GM12875 (cell line): Measurements from ENCODE around the gene RHEX.

ENCODE experiments used
- H3K4me3 ChIP-seq: one replicate; pipeline ENCODE4 v1.5.1; 2011; ENCODE audit warnings: low read depth, low read length, control low read depth
- TF ChIP-seq, protein P1 (sequence below): IDR thresholded peaks from 2 replicates; pipeline ENCODE4 v1.5.1; 2011; ENCODE audit warnings: low read depth, mild to moderate bottlenecking, control low read depth, inconsistent platforms, low read length, moderate library complexity, borderline replicate concordance; ENCODE audit not compliant: insufficient read depth

The RHEX gene

DNA sequence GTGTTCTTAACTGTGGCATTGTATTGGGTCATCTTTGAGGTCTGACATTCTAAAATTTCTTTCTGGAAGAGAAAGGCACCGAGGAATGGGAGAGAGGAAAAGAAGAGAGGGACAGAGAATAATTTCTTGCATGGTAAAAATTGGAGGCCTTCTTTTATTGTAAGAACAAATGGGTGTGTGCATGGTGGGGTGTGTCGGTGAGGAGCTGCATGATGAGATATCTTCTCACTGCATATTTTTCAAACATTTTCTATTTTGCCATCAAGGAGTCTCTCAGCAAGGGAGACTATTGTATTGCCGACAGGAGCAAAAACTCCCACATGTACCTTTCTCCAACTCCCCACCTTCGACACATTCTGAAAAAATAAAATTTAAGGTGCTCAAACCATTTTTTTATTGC lies 22.8 kb upstream of the RHEX start:
- TF ChIP-seq, protein P1, sequence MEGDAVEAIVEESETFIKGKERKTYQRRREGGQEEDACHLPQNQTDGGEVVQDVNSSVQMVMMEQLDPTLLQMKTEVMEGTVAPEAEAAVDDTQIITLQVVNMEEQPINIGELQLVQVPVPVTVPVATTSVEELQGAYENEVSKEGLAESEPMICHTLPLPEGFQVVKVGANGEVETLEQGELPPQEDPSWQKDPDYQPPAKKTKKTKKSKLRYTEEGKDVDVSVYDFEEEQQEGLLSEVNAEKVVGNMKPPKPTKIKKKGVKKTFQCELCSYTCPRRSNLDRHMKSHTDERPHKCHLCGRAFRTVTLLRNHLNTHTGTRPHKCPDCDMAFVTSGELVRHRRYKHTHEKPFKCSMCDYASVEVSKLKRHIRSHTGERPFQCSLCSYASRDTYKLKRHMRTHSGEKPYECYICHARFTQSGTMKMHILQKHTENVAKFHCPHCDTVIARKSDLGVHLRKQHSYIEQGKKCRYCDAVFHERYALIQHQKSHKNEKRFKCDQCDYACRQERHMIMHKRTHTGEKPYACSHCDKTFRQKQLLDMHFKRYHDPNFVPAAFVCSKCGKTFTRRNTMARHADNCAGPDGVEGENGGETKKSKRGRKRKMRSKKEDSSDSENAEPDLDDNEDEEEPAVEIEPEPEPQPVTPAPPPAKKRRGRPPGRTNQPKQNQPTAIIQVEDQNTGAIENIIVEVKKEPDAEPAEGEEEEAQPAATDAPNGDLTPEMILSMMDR: no peak
- no peak overlapping the region for H3K4me3 ChIP-seq

DNA sequence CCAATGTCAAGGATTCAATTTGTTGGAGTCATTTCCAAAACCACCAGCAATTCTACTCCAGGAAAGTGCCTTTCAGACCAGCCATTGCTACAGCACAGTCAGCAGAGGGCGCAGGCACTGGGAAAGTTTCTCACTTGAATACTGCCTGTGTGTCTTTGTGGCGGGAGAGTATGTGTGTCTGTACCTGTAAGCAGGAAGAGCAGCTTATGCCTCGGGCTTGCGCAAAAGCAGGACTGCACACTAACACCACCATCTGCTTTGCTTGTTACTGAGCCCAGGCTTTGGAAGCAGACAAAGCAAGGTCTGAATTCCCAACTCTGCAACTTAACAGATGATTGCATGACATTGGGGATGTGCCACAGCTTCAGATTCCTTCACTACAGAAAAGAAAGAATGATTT lies 22.3 kb upstream of the RHEX start:
- no peak overlapping the region for H3K4me3 ChIP-seq
- TF ChIP-seq, protein P1: peak; percentile 85

DNA sequence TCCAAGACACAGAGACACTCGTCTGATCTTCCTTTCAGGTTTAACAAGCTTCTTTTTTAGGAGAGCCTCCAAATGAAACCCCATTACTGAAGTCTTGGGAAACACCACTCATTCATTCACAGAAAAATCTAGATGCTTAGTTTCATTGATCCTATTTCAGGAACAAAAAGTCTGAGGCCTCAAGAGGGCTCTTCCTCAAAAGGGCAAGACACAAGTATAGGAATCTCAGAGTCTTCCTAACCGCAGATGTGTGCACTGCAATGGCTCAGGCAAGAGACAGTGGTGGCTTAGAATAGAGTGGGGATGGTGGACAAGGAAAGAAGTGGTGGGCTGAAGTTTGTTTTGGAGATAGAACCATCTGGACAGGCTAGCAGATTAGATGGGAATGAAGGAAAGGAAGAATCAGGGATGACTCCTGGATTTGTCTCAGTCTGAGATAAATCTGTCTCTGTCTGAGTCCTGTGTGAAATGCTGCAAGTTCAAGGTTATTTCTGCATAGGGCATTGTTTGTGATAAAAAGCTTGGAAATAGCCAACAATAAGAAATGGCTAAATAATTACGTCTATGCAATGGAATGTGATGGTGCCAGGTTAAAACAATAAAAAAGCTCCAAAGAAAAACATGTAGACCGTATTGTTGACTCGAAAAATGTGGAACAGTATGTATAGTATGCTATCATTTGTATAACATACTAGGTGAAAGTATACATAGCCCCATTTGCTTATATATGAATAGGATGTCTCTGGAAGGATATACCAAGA lies 20.4 kb upstream of the RHEX start:
- no peak overlapping the region for H3K4me3 ChIP-seq
- TF ChIP-seq, protein P1: no peak

DNA sequence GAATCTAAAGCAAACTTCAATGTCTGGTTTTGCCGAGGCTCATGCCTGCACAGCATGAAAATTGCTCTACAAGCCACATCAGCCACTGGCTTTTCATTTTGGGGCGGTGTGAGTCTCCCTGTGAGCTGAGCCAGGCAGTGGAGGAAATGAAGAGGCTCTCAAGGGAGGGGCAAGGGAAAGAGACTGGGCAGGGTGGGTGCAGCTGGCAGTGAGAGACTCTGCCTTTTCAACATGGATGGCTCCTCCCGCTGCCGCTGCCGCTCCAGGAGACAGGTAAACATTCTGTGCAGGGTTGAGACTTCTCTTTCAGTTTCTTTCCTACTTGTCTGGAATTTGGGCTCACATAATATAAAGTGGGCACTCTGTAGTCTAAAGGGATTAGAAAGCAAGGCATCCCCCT lies 17.9 kb upstream of the RHEX start:
- no peak overlapping the region for H3K4me3 ChIP-seq
- TF ChIP-seq, protein P1: no peak

DNA sequence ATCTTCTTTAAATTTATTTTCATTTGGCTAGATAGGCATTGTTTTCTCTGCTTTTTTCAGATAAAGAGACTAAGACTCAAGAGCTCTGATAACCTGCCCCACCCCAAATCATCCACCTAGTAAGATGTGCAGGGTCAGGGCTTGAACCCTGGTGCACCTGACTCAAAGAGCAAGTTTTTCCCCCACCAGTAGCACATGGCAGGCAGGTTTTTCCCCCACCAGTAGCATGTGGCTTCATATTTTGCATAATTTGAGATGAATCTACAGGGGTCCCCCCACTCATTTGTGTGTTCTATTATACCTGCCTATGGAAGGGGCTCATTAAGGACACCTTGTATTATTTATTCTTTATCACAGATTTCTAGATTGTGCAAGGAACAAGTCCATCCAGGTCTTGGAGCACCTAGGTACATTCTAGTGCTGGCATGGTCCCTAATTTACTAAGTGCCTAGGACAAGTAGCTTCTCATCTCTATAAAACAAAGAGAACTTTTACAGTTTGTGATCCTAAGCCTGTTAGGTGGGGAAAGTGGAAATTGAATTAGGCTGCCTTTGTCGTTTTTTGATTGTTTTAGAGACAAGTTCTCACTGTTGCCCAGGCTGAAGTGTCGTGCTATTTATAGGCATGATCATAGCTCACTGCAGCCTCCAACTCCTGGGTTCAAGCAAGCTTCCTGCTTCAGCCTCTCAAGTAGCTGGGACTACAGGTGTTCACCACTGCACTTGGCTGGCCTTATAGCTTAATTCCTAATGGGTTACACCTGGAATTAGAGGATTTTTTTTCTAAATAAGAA lies 16.1 kb upstream of the RHEX start:
- TF ChIP-seq, protein P1: no peak
- H3K4me3 ChIP-seq: no peak overlapping the region

DNA sequence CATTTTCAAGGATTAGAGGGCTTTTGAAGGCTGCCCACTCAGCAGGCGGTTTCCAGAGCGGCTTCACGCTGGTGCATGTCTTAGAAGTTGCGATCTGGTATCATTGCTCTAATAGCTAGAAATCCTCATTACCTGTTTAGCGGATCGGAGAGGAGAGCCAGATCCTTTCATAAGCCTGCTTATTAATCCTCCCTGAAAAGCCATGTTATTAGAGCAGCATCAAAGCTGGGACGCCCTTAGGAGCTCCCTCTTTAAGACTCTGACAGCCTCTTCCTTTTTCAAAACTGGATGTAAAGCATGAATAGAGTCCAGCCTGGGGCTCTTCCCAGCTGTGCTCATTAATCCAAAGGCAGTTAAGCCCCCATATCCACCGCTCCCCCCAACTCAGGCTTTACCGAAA lies 15.4 kb upstream of the RHEX start:
- TF ChIP-seq, protein P1: no peak
- no peak overlapping the region for H3K4me3 ChIP-seq
